Parathyroid adenoma (tissue), 2 donors: ENCODE data around the gene GPR37L1.

ENCODE experiments used
- H2AFZ ChIP-seq: fragments of 300-600 bp; sonication (generic); one replicate; pipeline ENCODE4 v1.7.0; 2017; ENCODE audit warnings: antibody characterized with exemption, mild to moderate bottlenecking
- H3K27ac ChIP-seq: fragments of 300-600 bp; sonication (generic); one replicate; pipeline ENCODE4 v1.7.0; 2017
- H3K27me3 ChIP-seq: fragments of 300-600 bp; sonication (generic); one replicate; pipeline ENCODE4 v1.7.0; 2017; ENCODE audit warnings: low read length; ENCODE audit not compliant: control insufficient read depth, insufficient read depth
- H3K36me3 ChIP-seq: fragments of 300-600 bp; sonication (generic); one replicate; pipeline ENCODE4 v1.7.0; 2017; ENCODE audit warnings: low read length; ENCODE audit not compliant: control insufficient read depth, insufficient read depth
- H3K4me1 ChIP-seq: fragments of 300-600 bp; sonication (generic); one replicate; pipeline ENCODE4 v1.7.0; 2017; ENCODE audit warnings: control low read depth
- H3K4me2 ChIP-seq: fragments of 300-600 bp; sonication (generic); one replicate; pipeline ENCODE4 v1.7.0; 2017; ENCODE audit warnings: low read length
- H3K4me3 ChIP-seq: fragments of 300-600 bp; sonication (generic); one replicate; pipeline ENCODE4 v1.7.0; 2017; ENCODE audit warnings: low read depth, low read length
- H3K79me2 ChIP-seq: fragments of 300-600 bp; sonication (generic); one replicate; pipeline ENCODE4 v1.7.0; 2017; ENCODE audit warnings: control low read depth
- H3K9ac ChIP-seq: fragments of 300-600 bp; sonication (generic); one replicate; pipeline ENCODE4 v1.7.0; 2017; ENCODE audit warnings: mild to moderate bottlenecking
- H3K9me3 ChIP-seq: fragments of 300-600 bp; sonication (generic); one replicate; pipeline ENCODE4 v1.7.0; 2017; ENCODE audit warnings: low read length; ENCODE audit not compliant: control insufficient read depth
- CTCF ChIP-seq: fragments of 300-600 bp; sonication (generic); IDR thresholded peaks from one replicate; pipeline ENCODE4 v1.7.0; 2017; ENCODE audit warnings: antibody characterized with exemption, mild to moderate bottlenecking
- donor health status: primary hyperparathyroidism.

GPR37L1 gene

GRCh38 chr1:202122639-202123335 lies at the start of gene GPR37L1:
Gene GPR37L1, plus strand, starts transcription at chr1:202122917. Its CDS starts 47 bp downstream, at chr1:202122964.
- Histone ChIP-seq H3K27ac (no peak within 1 kb of the TSS), H3K4me2 (no peak within 1 kb of the TSS), H3K4me3 (no peak within 1 kb of the TSS), H3K36me3 (no peaks in the 10 kb centered on the region), H3K27me3 (no peaks in the 10 kb centered on the region), H3K9ac (no peak within 1 kb of the TSS), H2AFZ (no peak within 1 kb of the TSS), H3K79me2 (no peaks in the 10 kb centered on the region), H3K4me1 (no peaks in the 10 kb centered on the region), H3K9me3 (no peaks in the 10 kb centered on the region)
- peak; percentile 46 for TF ChIP-seq CTCF

- Histone ChIP-seq H3K4me3 (no peak overlapping the region), H2AFZ (no peak overlapping the region), H3K27ac (no peak overlapping the region), H3K9ac (no peak overlapping the region), H3K27me3 (no peaks in the 10 kb centered on the region), H3K79me2 (no peaks in the 10 kb centered on the region), H3K36me3 (no peaks in the 10 kb centered on the region), H3K4me2 (no peak overlapping the region), H3K9me3 (no peaks in the 10 kb centered on the region), H3K4me1 (no peaks in the 10 kb centered on the region)
- TF ChIP-seq CTCF = no peak
These were observed 49.5 kb upstream of the GPR37L1 start for GRCh38 chr1:202073206-202073605.

- no peak overlapping the region for H3K27ac ChIP-seq
- no peaks in the 10 kb centered on the region for H3K79me2 ChIP-seq
- H3K4me2 ChIP-seq = no peak overlapping the region
- H3K36me3 ChIP-seq = no peaks in the 10 kb centered on the region
- no peaks in the 10 kb centered on the region for H3K9me3 ChIP-seq
- H3K4me3 ChIP-seq = no peak overlapping the region
- no peak overlapping the region for H2AFZ ChIP-seq
- H3K27me3 ChIP-seq = no peaks in the 10 kb centered on the region
- H3K9ac ChIP-seq = no peak overlapping the region
- TF ChIP-seq CTCF = no peak
- H3K4me1 ChIP-seq = no peaks in the 10 kb centered on the region
These were observed 47.7 kb upstream of the GPR37L1 start for GRCh38 chr1:202074985-202075384.

- Histone ChIP-seq H3K4me1 (no peaks in the 10 kb centered on the region), H3K9me3 (no peaks in the 10 kb centered on the region), H3K27ac (no peak overlapping the region), H3K79me2 (no peaks in the 10 kb centered on the region), H3K9ac (no peak overlapping the region), H2AFZ (no peak overlapping the region), H3K4me2 (no peak overlapping the region), H3K27me3 (no peaks in the 10 kb centered on the region), H3K4me3 (no peak overlapping the region), H3K36me3 (no peaks in the 10 kb centered on the region)
- no peak for TF ChIP-seq CTCF
These were observed 47.3 kb upstream of the GPR37L1 start for GRCh38 chr1:202075389-202075788.

GRCh38 chr1:202076050-202076511 lies 46.6 kb upstream of the GPR37L1 start:
- Histone ChIP-seq H3K36me3 (no peaks in the 10 kb centered on the region), H2AFZ (no peak overlapping the region), H3K27me3 (no peaks in the 10 kb centered on the region), H3K4me1 (no peaks in the 10 kb centered on the region), H3K4me2 (no peak overlapping the region), H3K79me2 (no peaks in the 10 kb centered on the region), H3K27ac (no peak overlapping the region), H3K9ac (no peak overlapping the region), H3K4me3 (no peak overlapping the region), H3K9me3 (no peaks in the 10 kb centered on the region)
- TF ChIP-seq CTCF = no peak
